22Rv1 (cell line): ENCODE measurements around the gene GTF2A1.

ENCODE experiments used
- ZFX ChIP-seq: fragments of 450-650 bp; IDR thresholded peaks from 2 replicates; pipeline ENCODE4 v1.6.1; 2017; ENCODE audit warnings: antibody characterized with exemption, borderline replicate concordance
- TF ChIP-seq, protein P1 (sequence below): fragments of 450-650 bp; IDR thresholded peaks from 2 replicates; pipeline ENCODE4 v1.5.1; 2017; ENCODE audit warnings: mild to moderate bottlenecking

- TF ChIP-seq, protein P1, sequence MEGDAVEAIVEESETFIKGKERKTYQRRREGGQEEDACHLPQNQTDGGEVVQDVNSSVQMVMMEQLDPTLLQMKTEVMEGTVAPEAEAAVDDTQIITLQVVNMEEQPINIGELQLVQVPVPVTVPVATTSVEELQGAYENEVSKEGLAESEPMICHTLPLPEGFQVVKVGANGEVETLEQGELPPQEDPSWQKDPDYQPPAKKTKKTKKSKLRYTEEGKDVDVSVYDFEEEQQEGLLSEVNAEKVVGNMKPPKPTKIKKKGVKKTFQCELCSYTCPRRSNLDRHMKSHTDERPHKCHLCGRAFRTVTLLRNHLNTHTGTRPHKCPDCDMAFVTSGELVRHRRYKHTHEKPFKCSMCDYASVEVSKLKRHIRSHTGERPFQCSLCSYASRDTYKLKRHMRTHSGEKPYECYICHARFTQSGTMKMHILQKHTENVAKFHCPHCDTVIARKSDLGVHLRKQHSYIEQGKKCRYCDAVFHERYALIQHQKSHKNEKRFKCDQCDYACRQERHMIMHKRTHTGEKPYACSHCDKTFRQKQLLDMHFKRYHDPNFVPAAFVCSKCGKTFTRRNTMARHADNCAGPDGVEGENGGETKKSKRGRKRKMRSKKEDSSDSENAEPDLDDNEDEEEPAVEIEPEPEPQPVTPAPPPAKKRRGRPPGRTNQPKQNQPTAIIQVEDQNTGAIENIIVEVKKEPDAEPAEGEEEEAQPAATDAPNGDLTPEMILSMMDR, result no peak
- no peak for TF ChIP-seq ZFX
Observed at GRCh38 chr14:81211844-81212243, 8.9 kb downstream of the GTF2A1 start.
